Stimulated activated naive CD8-positive, alpha-beta T cell treated with anti-CD3 and anti-CD28 coated beads, Interleukin-15, Interleukin-2, amounts not matched to agents 100 U/mL and 50 U/mL, for 24 hours (primary cell): ENCODE measurements around the gene MTIF3.
"Not testable (repeated sequence)": the region's sequence is repeated elsewhere in the genome, so short reads cannot be mapped to it uniquely, and the experiment has no call there.

Experiments used
- ATAC-seq: fragments of 150-1000 bp; cut with Tn5 transposase; one replicate; pipeline ENCODE4 v1.10.0; 2021
- DNase-seq: peaks from one replicate; pipeline ENCODE4 v3.0.0; 2021

The MTIF3 gene

DNA sequence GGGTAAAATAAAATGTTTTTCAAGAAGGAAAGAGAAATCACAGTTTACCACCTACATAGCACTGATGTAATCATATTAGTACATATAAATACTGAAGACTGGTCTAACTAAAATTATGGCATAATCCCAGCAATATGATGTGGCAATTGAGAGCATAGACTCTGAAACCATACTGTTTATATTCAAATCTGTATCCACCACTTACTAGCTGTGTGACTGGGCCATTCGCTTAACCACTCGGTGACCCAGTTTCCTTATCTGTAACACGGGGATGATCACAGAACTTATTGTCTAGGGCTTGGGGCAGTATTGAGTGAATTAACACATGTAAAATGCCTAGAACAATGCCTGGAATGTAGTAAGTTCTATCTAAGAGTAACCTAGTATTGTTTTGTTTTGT is 39.0 kb downstream of the MTIF3 start:
- DNase-seq (no peak), ATAC-seq (no peak)

DNA sequence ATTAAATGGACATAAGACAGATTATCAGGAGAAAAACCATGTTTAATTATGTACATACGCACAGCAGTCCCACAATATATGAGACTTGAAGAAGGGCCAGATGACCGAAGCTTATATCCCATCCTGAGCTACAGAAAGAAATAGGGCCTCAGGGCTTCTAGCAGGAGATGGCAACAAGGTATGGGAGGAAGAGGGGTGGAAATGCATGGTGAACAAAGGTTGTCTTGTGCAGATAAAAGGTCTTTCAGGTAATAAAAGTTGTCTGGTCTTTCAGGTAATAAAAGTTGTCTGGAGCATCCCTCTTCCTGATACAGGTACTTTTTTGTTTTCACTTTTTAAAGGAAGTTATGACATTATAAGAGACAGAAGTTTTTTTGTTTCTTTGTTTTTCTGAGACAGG is 41.4 kb downstream of the MTIF3 start:
- ATAC-seq (no peak), DNase-seq (no peak)

DNA sequence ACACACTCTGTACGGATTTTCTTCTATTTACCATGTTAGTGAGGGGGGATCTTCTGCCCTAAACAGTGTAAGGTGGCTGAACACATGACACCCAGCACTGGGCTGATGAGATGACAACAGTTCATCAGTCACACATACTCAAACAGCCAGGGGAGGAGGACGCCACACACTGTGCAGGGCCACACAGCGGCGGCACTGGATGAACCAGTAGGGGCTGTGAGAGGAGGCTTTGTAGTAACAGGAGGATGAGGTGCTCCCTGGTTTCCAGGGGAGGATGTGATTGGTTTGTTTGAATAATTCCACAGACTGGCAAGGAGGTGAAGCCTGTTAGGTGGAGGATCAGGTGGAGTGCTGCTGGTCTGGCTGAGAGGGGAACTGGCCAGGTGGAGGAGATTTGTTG is 42.3 kb downstream of the MTIF3 start:
- ATAC-seq (no peak), DNase-seq (no peak)

DNA sequence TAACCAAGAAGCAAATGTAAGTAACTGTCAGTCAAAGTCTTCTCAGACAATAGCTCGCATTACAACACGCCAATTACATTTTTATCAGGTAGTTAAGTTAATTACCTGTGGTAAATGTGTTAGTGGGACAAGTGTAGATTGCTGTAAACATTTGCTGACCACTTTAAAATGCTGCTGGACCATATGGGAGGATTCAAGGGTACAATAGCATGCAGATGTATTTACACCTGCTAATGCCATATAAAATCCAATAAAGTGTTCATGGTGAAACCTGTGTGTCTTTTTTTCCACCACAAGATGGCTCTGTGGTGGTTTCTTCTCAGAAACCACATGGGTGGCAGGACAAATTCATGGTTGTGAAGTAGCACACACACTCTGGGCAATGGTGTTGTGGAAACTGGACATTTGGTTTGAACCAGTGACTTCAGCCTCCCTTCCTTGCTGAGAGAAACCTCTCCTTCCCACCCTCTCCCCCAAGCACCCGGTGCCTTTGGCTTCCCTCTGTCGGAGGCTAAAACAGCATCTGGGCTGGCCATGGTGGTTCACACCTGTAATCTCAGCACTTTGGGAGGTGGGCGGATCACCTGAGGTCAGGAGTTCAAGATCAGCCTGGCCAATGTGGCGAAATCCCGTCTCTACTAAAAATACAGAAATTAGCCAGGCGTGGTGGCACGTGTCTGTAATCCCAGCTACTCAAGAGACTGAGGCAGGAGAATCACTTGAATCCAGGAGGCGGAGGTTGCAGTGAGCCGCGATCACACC is 44.0 kb downstream of the MTIF3 start:
- DNase-seq = no peak
- ATAC-seq = peak; percentile 61

DNA sequence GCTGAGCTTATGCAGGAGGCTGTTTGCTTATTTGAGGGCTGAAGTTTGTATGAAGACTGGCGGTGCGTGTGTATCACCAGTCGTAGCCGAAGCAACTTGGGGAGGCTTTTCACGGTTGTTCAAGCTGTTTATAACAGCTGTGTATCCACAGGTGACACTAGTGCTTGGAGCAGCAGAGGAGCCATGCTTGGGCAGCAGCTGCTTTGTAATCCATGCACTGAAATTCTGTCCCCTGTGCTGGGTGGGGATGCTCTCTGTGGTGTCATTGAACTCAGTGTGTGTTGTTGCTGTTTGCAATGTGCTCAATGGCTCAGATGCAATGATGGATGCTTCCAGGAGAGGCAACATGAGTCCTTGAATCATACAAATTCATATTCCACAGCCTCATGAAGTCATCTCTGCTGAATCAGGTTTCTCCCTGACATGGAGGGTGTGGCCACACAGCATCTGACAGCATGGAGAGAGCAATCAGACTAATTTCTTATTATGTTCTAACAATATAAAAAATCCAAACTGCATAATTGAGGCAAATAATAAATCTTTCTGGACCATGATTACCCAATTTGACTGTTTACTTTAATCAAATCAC is 44.7 kb downstream of the MTIF3 start:
- DNase-seq (no peak), ATAC-seq (no peak)

DNA sequence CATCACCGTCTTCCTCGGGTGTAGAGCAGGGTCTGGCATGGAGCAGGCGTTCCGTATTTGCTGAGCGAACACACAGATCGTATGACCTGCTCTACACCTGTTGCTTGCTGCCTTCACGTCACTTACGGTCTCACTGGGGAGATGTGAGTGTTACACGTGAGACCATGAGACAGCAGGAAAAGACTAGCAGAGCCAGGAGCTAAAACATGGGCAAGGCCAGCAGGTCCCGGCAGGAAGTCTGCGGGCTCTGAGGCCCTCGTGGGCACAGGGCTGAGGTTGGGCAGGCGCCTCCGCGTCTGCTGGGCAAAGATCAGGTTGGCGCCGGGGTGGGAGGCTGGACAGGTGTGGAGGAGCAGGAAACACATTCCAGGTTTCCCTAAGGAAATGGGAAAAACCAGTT is 45.7 kb downstream of the MTIF3 start:
- ATAC-seq (no peak), DNase-seq (no peak)

DNA sequence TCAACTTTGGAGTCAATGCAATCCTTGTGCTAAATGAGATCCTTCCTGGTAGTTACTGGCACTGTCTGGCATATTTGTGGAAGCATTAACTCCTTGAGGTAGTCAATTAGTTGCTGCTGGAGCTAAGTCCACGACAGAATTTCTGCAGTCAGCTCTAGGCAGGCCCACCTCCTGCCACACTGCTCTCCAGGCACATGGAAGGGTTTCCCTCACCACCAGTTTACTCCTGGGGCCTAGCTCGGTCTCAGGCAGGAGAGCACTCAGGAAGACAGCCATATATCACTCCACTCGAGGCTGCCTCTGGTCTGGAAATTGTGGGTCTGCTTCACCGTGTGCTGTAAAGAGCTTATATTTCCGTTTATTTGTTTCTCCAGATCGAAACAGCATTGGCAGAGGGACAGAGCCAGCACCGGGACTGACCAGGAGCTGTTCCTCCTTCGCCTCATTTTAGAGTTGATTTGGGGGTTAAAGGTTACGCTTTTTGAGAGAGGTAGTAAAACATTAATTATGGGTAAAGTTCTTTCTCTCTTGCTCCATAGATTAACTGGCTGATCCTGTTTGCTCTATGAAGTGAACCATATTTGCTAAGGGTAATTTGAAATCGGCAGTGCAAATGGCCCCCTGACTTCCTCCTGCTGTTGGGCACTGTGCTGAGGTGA is 46.5 kb downstream of the MTIF3 start:
- DNase-seq = no peak
- no peak for ATAC-seq

DNA sequence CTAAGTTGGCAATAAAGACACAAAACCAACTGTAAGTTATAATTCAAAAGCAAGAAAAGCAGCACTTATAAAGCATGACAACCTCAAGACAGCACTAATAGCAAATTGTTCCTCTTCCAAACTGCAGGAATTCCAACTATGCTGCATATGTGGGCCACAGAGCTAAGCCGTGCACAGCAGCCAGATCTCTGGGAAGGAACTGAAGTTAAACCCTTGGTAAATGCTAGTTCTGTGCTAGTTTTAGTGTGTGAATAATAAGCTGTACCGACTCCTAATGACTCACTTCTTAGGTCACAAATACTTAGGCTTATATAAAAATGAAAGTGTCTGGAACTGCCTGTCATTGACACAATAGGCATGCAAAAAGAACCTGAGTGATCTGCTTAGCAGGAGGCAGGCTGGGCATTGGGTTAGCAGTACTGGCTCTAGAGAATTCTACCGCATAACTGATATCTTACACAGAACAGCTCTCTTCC is 47.1 kb downstream of the MTIF3 start:
- DNase-seq = no peak
- ATAC-seq = peak; percentile 42

DNA sequence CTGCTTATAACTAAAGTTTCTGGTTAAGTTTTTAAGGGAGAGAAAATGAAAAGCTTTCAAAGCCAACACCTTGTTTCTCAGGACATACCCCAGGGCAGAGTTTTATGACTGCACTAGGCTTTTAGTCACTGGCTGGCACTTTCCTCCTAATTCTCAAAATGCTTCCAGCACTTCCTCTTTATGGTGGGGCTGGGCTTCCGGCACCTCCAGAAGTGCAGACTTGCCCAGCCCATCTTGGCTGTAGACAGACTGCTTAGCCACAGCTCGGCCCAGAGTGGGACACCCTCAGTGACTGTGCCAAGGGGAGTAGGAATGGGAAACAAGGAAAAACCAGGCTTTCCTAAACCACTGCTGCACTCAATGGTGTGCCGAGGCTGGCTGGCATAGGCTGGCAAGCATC is 49.2 kb downstream of the MTIF3 start:
- ATAC-seq = no peak

DNA sequence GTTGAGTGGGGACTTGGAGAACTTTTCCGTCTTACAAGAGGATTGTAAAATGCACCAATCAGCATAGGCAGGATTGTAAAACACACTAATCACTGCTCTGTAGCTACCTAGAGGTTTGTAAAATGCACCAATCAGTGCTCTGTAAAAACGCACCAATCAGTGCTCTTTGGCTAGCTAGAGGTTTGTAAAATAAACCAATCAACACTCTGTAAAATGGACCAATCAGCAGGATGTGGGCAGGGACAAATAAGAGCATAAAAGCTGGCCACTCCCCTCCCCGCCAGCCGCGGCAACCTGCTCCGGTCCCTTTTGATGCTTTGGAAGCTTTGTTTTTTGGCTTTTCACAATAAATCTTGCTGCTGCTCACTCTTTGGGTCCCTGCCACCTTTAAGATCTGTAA is 50.0 kb downstream of the MTIF3 start:
- DNase-seq, ATAC-seq: not testable (repeated sequence)

More for the DNA sequence above, 49.2 kb downstream of the MTIF3 start:
- no peak for DNase-seq

DNA sequence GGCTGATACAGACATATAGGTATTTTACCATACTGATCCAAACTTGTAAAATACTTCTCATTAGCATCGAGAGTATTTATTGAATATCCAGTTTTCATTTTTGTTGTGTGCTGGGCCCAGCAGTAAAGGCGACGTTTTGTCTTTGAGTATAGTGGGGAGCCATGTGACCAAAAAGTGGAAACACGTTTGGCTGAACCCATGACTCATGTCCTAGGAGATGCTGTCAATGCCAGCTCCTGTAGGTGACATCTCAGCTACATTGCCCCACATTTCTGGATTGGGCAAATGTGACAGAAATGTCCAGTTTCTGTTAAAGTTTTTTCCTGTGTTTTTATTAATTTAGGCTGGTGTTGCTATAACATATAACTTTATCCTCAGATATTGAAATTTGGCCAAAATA is 52.0 kb downstream of the MTIF3 start:
- ATAC-seq (no peak), DNase-seq (no peak)

DNA sequence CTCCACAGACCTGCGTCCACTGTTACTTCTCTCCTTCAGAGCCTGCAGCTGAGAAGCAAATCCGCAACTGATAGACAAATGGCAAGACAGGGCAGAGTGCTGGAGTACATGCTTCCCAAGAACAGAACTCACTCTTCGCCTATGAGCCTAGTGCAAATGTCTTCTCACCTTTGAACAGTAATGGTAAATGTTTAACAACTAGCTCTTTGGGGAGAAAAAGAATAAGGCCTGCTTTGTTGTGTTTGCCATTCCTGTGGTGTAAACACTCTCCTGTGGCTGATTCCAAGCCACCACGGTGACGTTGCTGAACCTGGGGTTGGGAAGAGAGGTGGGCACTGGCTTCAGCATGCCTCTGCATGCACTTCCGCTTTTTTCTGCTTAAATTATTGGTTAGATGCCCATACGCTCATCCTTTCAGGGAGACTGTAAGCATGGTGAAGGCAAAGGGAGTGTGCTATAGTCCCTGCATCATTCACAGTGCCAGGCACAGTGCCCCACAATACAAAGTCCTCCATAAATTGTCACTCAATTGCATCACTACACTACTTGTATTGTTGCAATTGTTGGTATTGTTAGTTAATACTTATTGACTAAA is 54.0 kb downstream of the MTIF3 start:
- DNase-seq (no peak), ATAC-seq (no peak)

DNA sequence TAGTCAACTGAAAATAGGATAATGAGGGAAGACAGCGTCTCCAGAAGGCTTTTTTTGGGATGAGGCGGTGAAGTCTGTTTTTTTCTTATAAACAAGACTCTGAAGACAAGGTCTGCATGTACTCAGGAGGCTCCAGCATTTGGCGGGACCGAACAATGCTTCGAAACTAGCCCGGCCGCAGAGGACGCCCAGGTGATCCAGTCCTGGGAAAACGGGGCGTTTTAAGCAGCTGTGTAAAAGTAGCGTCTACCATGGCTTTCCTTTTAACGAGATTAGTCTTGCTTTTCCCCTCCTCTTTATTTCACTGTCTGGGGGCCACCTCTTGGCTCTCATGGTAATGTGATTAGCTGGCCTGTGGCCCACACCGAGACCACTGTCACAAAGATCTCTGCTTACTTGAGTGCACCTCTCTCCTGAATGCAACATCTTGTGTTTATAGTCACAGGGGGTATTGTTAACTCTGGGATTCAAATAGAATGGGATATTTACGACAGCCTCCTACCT is 55.3 kb downstream of the MTIF3 start:
- ATAC-seq (no peak), DNase-seq (no peak)

DNA sequence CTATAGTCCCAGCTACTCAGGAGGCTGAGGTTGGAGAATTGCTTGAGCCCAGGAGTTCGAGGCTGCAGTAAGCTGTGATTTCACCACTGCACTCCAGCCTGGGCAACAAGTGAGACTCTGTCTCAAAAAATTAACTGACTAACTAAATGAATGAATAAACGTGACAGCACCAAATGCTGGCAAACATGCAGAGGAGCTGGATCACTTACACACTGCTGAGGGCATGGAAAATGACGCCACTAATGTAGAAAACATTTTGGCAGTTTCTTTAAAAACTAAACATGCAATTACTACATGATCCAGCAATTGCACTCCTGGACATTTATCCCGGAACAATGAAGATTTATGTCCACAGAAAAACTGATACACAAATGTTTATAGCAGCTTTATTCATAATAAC is 57.3 kb downstream of the MTIF3 start:
- DNase-seq (no peak), ATAC-seq (no peak)

DNA sequence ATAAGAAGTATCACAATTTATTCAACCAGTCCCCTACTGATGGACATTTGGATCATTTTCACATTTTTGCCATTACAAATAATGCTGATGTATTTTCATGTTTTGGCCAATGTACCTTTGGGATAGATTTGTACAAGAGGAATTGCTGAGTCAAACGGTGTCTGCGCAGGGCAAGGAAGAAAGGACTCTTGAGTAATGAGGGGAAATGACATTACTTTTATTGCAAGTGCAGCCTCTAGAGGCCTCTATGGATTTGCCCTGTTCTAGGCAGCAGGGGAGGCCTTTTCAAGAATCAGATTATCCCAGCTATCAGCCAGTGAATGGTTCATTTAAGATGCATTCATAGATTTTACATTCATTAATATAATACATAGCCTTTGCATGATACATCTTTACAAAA is 58.9 kb downstream of the MTIF3 start:
- DNase-seq = no peak
- no peak for ATAC-seq

DNA sequence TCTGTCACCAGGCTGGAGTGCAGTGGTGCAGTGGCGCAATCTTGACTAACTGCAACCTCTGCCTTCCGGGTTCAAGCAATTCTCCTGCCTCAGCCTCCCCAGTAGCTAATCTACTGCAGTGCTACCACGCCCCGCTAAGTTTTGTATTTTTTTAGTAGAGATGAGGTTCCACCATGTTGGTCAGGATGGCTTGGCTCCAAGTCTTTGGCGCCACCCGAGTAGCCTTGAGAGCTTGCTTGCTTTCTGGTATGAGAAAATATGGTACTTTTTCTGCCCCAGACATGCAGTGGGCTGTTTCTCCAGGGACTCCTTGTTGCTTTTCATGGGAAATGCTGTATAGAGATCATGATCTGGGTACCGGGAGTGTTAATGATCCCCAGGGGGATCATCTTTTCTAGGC is 60.5 kb downstream of the MTIF3 start:
- DNase-seq (no peak), ATAC-seq (no peak)

DNA sequence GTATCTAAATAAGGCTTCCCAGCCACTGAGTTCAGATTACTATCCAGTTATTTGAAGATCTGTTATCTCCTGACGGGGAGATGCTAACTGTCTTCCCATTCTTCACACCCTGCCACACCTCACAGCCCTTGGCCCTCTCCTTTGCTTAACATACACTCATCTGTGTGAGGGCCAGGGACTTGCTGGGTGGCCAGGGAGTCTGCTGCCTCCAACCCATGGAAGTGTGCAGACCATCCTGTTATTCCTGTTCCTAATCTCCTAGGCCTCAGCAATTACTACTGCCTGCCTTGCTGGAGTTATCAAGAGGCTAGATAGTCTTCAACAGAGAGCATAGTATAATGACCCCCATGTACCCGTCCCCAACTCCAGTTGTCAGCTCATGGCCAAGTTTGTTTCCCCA is 62.1 kb downstream of the MTIF3 start:
- DNase-seq (no peak), ATAC-seq (no peak)
